PC-3 (cell line): ENCODE data around the gene ABRACL. TPM values are rescaled to one million over a fixed set of nuclear protein-coding genes. Genes with fewer than 3 reads are reported as not detected.

ENCODE experiments used
- ATAC-seq: fragments of 200-7000 bp; cut with Tn5 transposase; 2 replicates; pipeline ENCODE4 v1.9.1; 2020; ENCODE audit warnings: mild to moderate bottlenecking, moderate library complexity
- BruUV-seq: library from RNA; stranded (reverse); fragments of 400-500 nt; replicated peaks from 2 replicates; lab custom pipeline; 2021; lab: Mats Ljungman, UMichigan
- CTCF ChIA-PET: fragments of 300-600 bp; sonication (Branson Sonifier 250); formaldehyde crosslinking; loops from one replicate; lab custom pipeline; 2022; ENCODE audit warnings: antibody characterized with exemption; lab: Charles Lee
- POLR2A ChIA-PET: fragments of 300-600 bp; sonication (Branson Sonifier 250); formaldehyde crosslinking; loops from one replicate; lab custom pipeline; 2022; ENCODE audit warnings: antibody characterized with exemption; ENCODE audit not compliant: unreplicated experiment; lab: Charles Lee
- DNase-seq: peaks from one replicate; pipeline ENCODE4 v3.0.0-alpha.2; 2015
- H2AFZ ChIP-seq: fragments of 300-600 bp; sonication (generic); 2 replicates; pipeline ENCODE4 v1.6.0; 2016; ENCODE audit warnings: antibody characterized with exemption, low read length
- H3F3A ChIP-seq: fragments of 300-600 bp; sonication (generic); one replicate; pipeline ENCODE4 v1.6.0; 2017; ENCODE audit warnings: antibody characterized with exemption, low read length, control low read depth, mild to moderate bottlenecking; ENCODE audit not compliant: unreplicated experiment
- H3K27ac ChIP-seq: fragments of 300-600 bp; sonication (generic); 2 replicates; pipeline ENCODE4 v1.5.1; 2016; ENCODE audit warnings: mild to moderate bottlenecking, low read length
- H3K27me3 ChIP-seq: fragments of 300-600 bp; sonication (generic); 2 replicates; pipeline ENCODE4 v1.6.1; 2016; ENCODE audit warnings: low read length, mixed read lengths
- H3K36me3 ChIP-seq: fragments of 300-600 bp; sonication (generic); 2 replicates; pipeline ENCODE4 v1.6.1; 2016; ENCODE audit warnings: low read depth, mixed run types, low read length, mixed read lengths
- H3K4me1 ChIP-seq: fragments of 300-600 bp; sonication (generic); 2 replicates; pipeline ENCODE4 v1.5.1; 2016; ENCODE audit warnings: low read length; ENCODE audit not compliant: insufficient read depth
- H3K4me2 ChIP-seq: fragments of 300-600 bp; sonication (generic); 2 replicates; pipeline ENCODE4 v1.6.0; 2016; ENCODE audit warnings: low read length
- H3K4me3 ChIP-seq: fragments of 300-600 bp; sonication (generic); 2 replicates; pipeline ENCODE4 v1.5.1; 2016; ENCODE audit warnings: mild to moderate bottlenecking, low read length, mixed read lengths
- H3K79me2 ChIP-seq: fragments of 300-600 bp; sonication (generic); 2 replicates; pipeline ENCODE4 v1.6.1; 2017; ENCODE audit warnings: low read length, mixed read lengths
- H3K9ac ChIP-seq: fragments of 300-600 bp; sonication (generic); 2 replicates; pipeline ENCODE4 v1.6.0; 2016; ENCODE audit warnings: mild to moderate bottlenecking, low read length
- H3K9me2 ChIP-seq: fragments of 300-600 bp; sonication (generic); replicated peaks from 2 replicates; pipeline ENCODE4 v1.6.1; 2016; ENCODE audit warnings: mixed run types, low read length, mixed read lengths
- H3K9me3 ChIP-seq: fragments of 300-600 bp; sonication (generic); 2 replicates; pipeline ENCODE4 v1.6.1; 2016; ENCODE audit warnings: low read length, mixed read lengths
- H4K20me1 ChIP-seq: fragments of 300-600 bp; sonication (generic); 2 replicates; pipeline ENCODE4 v1.6.1; 2016; ENCODE audit warnings: low read length, mixed read lengths
- EZH2 ChIP-seq: fragments of 300-600 bp; sonication (generic); IDR thresholded peaks from one replicate; pipeline ENCODE4 v1.6.1; 2017; ENCODE audit warnings: antibody characterized with exemption, mild to moderate bottlenecking, low read length; ENCODE audit not compliant: unreplicated experiment
- EZH2phosphoT487 ChIP-seq: fragments of 300-600 bp; sonication (generic); IDR thresholded peaks from 2 replicates; pipeline ENCODE4 v1.6.1; 2018; ENCODE audit warnings: mild to moderate bottlenecking, antibody characterized with exemption, low read length, borderline replicate concordance
- intact Hi-C: fragments of 100-400 bp; cut with micrococcal nuclease; formaldehyde crosslinking; loops from 2 replicates; pipeline ENCODE4 v1.9.0; 2023
- total RNA-seq: library from RNA; depleted of rRNA; stranded (reverse); fragments of >200 nt; gene quantifications from 2 replicates; pipeline ENCODE4 v1.2.3, GENCODE V29; 2014
- TF ChIP-seq, protein P1 (sequence below): fragments of 300-600 bp; sonication (generic); conservative IDR thresholded peaks from 2 replicates; pipeline ENCODE4 v1.5.1; 2017; ENCODE audit warnings: antibody characterized with exemption, low read depth, mild to moderate bottlenecking, low read length

The ABRACL gene
- total RNA-seq, 1 experiment from 2014 or later, result 35.8 TPM

- Histone ChIP-seq H3K9ac (no peak overlapping the region), H3K9me3 (no peaks in the 10 kb centered on the region), H3K79me2 (no peaks in the 10 kb centered on the region), H3K4me2 (no peak overlapping the region), H3K36me3 (no peaks in the 10 kb centered on the region), H2AFZ (no peak overlapping the region), H3K27ac (no peak overlapping the region), H3F3A (no peaks in the 10 kb centered on the region), H3K9me2 (no peaks in the 10 kb centered on the region), H3K27me3 (no peaks in the 10 kb centered on the region), H3K4me1 (no peaks in the 10 kb centered on the region), H4K20me1 (no peaks in the 10 kb centered on the region), H3K4me3 (no peak overlapping the region)
- ChIA-PET POLR2A (no interaction called here), CTCF (no interaction called here)
- BruUV-seq, result no TSS peak
- no peak for TF ChIP-seq EZH2
- TF ChIP-seq EZH2phosphoT487, result no peak
- TF ChIP-seq, protein P1, sequence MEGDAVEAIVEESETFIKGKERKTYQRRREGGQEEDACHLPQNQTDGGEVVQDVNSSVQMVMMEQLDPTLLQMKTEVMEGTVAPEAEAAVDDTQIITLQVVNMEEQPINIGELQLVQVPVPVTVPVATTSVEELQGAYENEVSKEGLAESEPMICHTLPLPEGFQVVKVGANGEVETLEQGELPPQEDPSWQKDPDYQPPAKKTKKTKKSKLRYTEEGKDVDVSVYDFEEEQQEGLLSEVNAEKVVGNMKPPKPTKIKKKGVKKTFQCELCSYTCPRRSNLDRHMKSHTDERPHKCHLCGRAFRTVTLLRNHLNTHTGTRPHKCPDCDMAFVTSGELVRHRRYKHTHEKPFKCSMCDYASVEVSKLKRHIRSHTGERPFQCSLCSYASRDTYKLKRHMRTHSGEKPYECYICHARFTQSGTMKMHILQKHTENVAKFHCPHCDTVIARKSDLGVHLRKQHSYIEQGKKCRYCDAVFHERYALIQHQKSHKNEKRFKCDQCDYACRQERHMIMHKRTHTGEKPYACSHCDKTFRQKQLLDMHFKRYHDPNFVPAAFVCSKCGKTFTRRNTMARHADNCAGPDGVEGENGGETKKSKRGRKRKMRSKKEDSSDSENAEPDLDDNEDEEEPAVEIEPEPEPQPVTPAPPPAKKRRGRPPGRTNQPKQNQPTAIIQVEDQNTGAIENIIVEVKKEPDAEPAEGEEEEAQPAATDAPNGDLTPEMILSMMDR, result no peak
- DNase-seq (no peak), ATAC-seq (no peak)
- intact Hi-C loops, result no loop called here
Observed at GRCh38 chr6:139003751-139004150, 24.8 kb upstream of the ABRACL start.

DNA sequence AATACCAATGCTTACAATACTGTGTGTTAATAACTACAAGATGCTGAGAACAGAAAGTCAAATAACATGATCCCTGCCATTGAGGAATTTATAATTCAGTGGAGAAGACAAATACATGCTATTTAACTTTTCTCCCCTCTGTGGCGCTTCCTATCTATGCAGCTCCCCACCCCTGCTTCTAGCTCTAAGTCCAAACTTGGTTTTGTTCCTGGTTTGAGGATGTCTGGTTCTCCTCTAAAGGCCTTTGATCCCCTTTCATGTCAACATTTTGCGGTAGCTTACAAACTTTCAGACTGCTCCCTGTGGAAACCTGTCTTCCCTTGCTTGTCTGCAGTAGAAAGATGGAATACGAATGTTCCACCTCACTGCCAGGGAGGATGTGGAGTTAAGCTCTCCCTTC is 22.1 kb upstream of the ABRACL start:
- H3K4me3 ChIP-seq, result no peak overlapping the region
- ATAC-seq (no peak), DNase-seq (no peak)
- no TSS peak for BruUV-seq
- H3K36me3 ChIP-seq, result no peaks in the 10 kb centered on the region
- no peaks in the 10 kb centered on the region for H3K9me2 ChIP-seq
- no peaks in the 10 kb centered on the region for H4K20me1 ChIP-seq
- no peaks in the 10 kb centered on the region for H3K4me1 ChIP-seq
- CTCF ChIA-PET, result no interaction called here
- POLR2A ChIA-PET, result no interaction called here
- no peak overlapping the region for H2AFZ ChIP-seq
- H3F3A ChIP-seq, result no peaks in the 10 kb centered on the region
- no peaks in the 10 kb centered on the region for H3K9me3 ChIP-seq
- H3K27ac ChIP-seq, result no peak overlapping the region
- H3K27me3 ChIP-seq, result no peaks in the 10 kb centered on the region
- TF ChIP-seq EZH2 (no peak), EZH2phosphoT487 (no peak)
- TF ChIP-seq, protein P1, result no peak
- no peaks in the 10 kb centered on the region for H3K79me2 ChIP-seq
- H3K4me2 ChIP-seq, result no peak overlapping the region
- intact Hi-C loops, result no loop called here
- H3K9ac ChIP-seq, result no peak overlapping the region

DNA sequence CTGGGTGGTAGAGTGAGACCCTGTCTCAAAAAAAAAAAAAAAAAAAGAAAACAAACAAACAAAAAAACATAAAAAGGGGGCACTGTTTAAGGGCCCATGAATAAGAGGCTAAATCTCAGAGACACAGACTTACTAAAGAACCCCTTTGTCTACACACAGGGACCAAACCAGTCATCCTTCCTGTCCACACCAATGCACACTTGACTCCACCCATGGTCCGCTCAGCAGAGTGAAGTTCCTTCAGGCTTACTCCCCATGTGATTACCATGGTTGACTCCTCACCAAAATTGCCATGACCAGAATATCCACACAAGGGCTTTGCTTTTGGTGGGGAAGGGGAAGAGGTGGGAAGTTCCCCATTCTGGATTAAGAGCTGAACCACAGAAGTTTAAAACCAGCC is 21.1 kb upstream of the ABRACL start:
- ChIA-PET POLR2A (no interaction called here), CTCF (no interaction called here)
- Histone ChIP-seq H3K4me2 (no peak overlapping the region), H3K9me3 (no peaks in the 10 kb centered on the region), H4K20me1 (no peaks in the 10 kb centered on the region), H3K9me2 (no peaks in the 10 kb centered on the region), H3K79me2 (no peaks in the 10 kb centered on the region), H3K27me3 (no peaks in the 10 kb centered on the region), H3K36me3 (no peaks in the 10 kb centered on the region), H3F3A (no peaks in the 10 kb centered on the region), H3K27ac (no peak overlapping the region), H2AFZ (no peak overlapping the region), H3K4me1 (no peaks in the 10 kb centered on the region), H3K4me3 (no peak overlapping the region), H3K9ac (no peak overlapping the region)
- ATAC-seq, result no peak
- no peak for DNase-seq
- BruUV-seq, result no TSS peak
- intact Hi-C loops, result no loop called here
- TF ChIP-seq, protein P1, result no peak
- TF ChIP-seq EZH2 (no peak), EZH2phosphoT487 (no peak)
